PFSK-1 (cell line): Measurements from ENCODE around the gene FAM118B.

Experiments
- FOXP2 ChIP-seq: optimal IDR thresholded peaks from 2 replicates; pipeline ENCODE3; 2011; ENCODE audit warnings: borderline replicate concordance, control low read depth, inconsistent platforms; ENCODE audit not compliant: insufficient read depth; ENCODE audit errors: extremely low read length, extremely low read depth
- POLR2AphosphoS5 ChIP-seq: IDR thresholded peaks from 2 replicates; pipeline ENCODE4 v1.6.1; 2012; ENCODE audit warnings: low read depth, mild to moderate bottlenecking, control low read depth, low read length, moderate library complexity
- SIN3A ChIP-seq: IDR thresholded peaks from 2 replicates; pipeline ENCODE4 v1.6.1; 2012; ENCODE audit warnings: mild to moderate bottlenecking, low read length, moderate library complexity, borderline replicate concordance; ENCODE audit not compliant: insufficient read depth
- TAF1 ChIP-seq: IDR thresholded peaks from 2 replicates; pipeline ENCODE4 v1.6.1; 2012; ENCODE audit warnings: low read length, control low read depth, borderline replicate concordance; ENCODE audit not compliant: insufficient read depth
- TF ChIP-seq, protein P1 (sequence below), 2 experiments: IDR thresholded peaks; 2 replicates each; pipeline versions ENCODE4 v1.6.1 to v1.8.0; 2011 to 2012; ENCODE audit warnings: low read depth in 2 of 2, low read length in 2 of 2, control low read depth in 1 of 2, inconsistent platforms in 1 of 2, mild to moderate bottlenecking in 1 of 2, moderate library complexity in 1 of 2; ENCODE audit not compliant: insufficient read depth in 1 of 2

Gene FAM118B

DNA sequence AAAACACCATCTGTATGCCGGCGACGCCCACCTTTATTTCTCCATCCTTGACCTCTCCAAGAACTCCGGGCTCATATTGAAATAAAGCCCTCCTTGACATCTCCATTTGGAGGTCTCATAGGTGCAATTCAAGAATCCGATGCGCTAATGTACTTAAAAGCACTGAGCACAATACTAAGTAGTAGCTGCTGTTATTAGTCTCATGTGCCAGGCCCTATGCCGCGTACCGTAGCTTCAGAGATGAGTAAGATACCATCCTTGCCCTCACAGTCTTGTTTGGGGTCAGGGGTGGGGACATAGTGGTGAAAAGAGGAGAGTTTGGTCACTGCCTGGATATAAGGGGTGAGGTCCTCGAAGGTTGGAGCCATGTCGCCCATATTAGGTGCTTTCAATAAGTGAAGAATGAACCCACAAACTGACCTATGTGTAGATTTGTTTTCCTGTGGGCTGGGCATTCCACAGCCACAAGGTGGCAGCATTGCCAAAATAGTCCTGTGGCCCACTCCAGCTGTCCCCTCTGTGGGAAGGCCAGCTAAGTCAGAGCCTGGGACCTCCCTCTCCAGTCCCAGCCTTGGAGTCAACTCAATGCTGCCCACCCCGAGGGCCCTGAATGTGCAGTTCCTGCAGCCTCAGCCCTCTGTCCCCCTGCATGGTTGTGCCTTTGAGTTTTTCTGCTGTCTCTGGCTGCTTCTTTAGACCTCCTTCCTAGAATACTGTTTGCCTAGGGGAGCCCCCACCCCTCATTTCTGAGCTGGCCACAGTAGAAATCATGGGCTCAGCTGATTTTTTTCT is 98.8 kb downstream of the FAM118B start:
- TF ChIP-seq POLR2AphosphoS5 (no peak), TAF1 (no peak), SIN3A (no peak), FOXP2 (no peak)
- TF ChIP-seq, protein P1, sequence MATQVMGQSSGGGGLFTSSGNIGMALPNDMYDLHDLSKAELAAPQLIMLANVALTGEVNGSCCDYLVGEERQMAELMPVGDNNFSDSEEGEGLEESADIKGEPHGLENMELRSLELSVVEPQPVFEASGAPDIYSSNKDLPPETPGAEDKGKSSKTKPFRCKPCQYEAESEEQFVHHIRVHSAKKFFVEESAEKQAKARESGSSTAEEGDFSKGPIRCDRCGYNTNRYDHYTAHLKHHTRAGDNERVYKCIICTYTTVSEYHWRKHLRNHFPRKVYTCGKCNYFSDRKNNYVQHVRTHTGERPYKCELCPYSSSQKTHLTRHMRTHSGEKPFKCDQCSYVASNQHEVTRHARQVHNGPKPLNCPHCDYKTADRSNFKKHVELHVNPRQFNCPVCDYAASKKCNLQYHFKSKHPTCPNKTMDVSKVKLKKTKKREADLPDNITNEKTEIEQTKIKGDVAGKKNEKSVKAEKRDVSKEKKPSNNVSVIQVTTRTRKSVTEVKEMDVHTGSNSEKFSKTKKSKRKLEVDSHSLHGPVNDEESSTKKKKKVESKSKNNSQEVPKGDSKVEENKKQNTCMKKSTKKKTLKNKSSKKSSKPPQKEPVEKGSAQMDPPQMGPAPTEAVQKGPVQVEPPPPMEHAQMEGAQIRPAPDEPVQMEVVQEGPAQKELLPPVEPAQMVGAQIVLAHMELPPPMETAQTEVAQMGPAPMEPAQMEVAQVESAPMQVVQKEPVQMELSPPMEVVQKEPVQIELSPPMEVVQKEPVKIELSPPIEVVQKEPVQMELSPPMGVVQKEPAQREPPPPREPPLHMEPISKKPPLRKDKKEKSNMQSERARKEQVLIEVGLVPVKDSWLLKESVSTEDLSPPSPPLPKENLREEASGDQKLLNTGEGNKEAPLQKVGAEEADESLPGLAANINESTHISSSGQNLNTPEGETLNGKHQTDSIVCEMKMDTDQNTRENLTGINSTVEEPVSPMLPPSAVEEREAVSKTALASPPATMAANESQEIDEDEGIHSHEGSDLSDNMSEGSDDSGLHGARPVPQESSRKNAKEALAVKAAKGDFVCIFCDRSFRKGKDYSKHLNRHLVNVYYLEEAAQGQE (IDR thresholded peaks at IDR 0.05; ENCODE audit: insufficient read depth in 1 of 2, low read depth in 2 of 2, low read length in 2 of 2): no peak

- TF ChIP-seq, protein P1 (IDR thresholded peaks at IDR 0.05; ENCODE audit: insufficient read depth in 1 of 2, low read depth in 2 of 2, low read length in 2 of 2): no peak
- TF ChIP-seq POLR2AphosphoS5 (no peak), SIN3A (no peak), FOXP2 (no peak), TAF1 (no peak)
Measured at GRCh38 chr11:126310992-126311310, 99.4 kb downstream of the FAM118B start.

DNA sequence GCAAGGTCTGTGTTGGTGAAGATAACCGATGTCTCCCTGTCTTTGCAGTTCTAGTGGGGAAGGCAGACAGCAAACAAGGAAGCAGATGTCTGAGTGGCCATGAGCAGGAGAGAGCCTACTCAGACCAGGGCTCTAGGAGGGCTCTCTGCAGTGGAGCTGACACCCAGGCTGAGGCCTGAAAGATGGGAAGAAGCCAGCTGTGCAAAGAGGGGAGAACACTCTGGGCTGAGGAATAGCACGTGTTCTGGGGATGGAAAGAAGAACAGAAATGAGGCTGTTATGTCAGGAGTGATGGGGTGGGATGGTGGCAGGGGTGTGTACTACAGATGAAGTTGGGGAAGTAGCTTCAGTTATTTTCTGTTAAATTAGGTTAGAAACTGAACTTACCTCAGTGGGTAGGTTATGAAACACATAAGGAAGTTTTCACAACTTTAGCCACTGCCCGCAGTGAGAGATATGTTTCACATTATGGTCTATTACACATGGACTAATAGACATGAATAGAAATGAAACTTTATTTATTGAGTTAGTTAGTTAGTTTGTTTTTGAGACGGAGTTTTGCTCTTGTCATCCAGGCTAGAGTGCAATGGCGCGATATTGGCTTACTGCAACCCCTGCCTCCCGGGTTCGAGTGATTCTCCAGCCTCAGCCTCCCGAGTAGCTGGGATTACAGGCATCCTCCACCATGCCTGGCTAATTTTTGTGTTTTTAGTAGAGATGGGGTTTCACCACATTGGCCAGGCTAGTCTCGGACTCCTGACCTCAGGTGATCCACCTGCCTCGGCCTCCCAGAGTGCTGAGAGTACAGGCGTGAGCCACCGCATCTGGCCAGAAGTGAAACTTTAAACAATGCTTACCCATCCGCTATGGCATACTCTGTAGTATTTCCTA is 100.1 kb downstream of the FAM118B start:
- TF ChIP-seq FOXP2 (no peak), TAF1 (no peak), POLR2AphosphoS5 (no peak), SIN3A (no peak)
- TF ChIP-seq, protein P1 (IDR thresholded peaks at IDR 0.05; ENCODE audit: insufficient read depth in 1 of 2, low read depth in 2 of 2, low read length in 2 of 2): no peak
